ENCODE results near the gene PTCD1. TPM values are rescaled to one million over a fixed set of nuclear protein-coding genes. Genes with fewer than 3 reads are reported as not detected.

Gene PTCD1
- polyA plus RNA-seq, 1 donor (not counting 4 experiments of a cell fraction or from before 2014, with no cell fraction given) = 2.8 TPM

DNA sequence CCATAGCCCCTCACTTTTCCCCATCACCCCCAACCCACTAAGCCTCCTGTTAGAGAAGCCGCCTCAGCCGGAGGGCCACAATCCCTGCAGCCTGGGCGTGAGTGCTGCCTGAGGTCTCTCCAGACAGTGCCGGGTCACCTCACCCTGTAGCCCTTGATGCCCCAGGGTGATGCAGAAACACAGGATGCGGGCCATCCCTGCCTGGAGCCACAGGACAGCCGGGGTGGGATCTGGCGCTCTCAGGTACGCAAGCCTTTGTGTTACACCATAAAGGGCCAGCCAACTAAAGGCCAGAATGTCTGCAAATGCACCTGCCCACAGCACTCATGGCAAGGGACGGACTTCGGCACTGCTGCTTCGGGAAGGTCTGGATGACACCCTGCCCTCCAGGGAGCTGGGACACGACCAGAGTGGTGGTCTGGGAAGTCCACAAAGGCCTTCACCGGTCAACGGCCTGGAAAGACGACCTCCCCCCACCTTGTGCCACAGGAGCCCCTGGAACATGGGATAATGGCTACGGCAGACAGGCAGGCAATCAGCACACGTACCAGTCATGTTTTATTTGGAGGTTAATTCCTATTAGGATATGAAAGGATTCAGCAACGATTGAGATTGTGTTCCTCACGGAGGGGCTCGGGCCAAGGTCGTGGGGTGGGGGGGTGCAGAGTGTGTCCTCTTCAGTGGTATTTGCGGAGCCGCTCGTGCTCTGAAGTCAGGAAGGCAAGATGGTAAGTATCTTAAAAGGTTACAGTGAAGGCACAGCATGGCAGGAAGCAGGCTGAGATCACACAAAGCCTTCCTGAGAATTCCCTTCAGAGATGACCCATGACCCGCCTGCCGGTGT is 19.3 kb upstream of the PTCD1 start:
- Histone ChIP-seq H3K4me2 (ENCODE audit: control insufficient read depth, extremely low read depth, insufficient read depth, low read depth, low read length) (no peak overlapping the region), H3K27ac (ENCODE audit: control insufficient read depth, insufficient read depth, low read length) (no peak overlapping the region), H3K79me2 (ENCODE audit: control insufficient read depth, insufficient read depth, low read length) (peaks cover 65% of the 10 kb centered on the region), H3K9me3 (ENCODE audit: control insufficient read depth, low read depth, low read length) (no peaks in the 10 kb centered on the region), H3K36me3 (ENCODE audit: control insufficient read depth in 2 of 2, extremely low read depth in 1 of 2, insufficient read depth in 2 of 2, low read length in 2 of 2) (peaks cover 35 to 68% of the 10 kb centered on the region in 2 experiments), H3K9me1 (ENCODE audit: control insufficient read depth, extremely low read depth, insufficient read depth, low read length) (peaks cover 4% of the 10 kb centered on the region), H3K4me3 (ENCODE audit: control insufficient read depth in 2 of 3, extremely low read depth in 1 of 3, insufficient read depth in 2 of 3, low read depth in 1 of 3, low read length in 3 of 3) (no peak overlapping the region), H3K4me1 (ENCODE audit: control insufficient read depth, extremely low read depth, insufficient read depth, low read length) (peaks cover 12% of the 10 kb centered on the region), H4K20me1 (ENCODE audit: control insufficient read depth, extremely low read depth, insufficient read depth, low read length) (peaks cover 19% of the 10 kb centered on the region), H2AFZ (ENCODE audit: control insufficient read depth, low read length) (no peak overlapping the region), H3K9ac (ENCODE audit: control insufficient read depth, extremely low read depth, insufficient read depth, low read length) (no peak overlapping the region), H3K27me3 (ENCODE audit: control insufficient read depth, extremely low read depth, insufficient read depth, low read length) (no peaks in the 10 kb centered on the region)
- TF ChIP-seq CTCF (optimal IDR thresholded peaks at IDR 0.05 in 1 of 3, IDR thresholded peaks at IDR 0.05 in 1 of 3, conservative IDR thresholded peaks at IDR 0.05 in 1 of 3; ENCODE audit: extremely low read depth in 1 of 3, insufficient read depth in 2 of 3, low read length in 3 of 3) (no peak), EZH2 (IDR thresholded peaks at IDR 0.05; ENCODE audit: low read length) (no peak)
- DNase-seq (ENCODE audit: low read depth, low spot score) (no peak), FAIRE-seq (no peak)
- dilution Hi-C loops (cut with MboI; ENCODE audit: extremely low pct_ligation_motif_present, low sequenced_read_pairs) = no loop called here

GRCh38 chr7:99457050-99457649 is 18.6 kb upstream of the PTCD1 start:
- H3K27me3 ChIP-seq (ENCODE audit: control insufficient read depth, extremely low read depth, insufficient read depth, low read length) = no peaks in the 10 kb centered on the region
- no peak overlapping the region for H3K4me3 ChIP-seq (ENCODE audit: control insufficient read depth in 2 of 3, extremely low read depth in 1 of 3, insufficient read depth in 2 of 3, low read depth in 1 of 3, low read length in 3 of 3)
- peaks cover 4% of the 10 kb centered on the region for H3K9me1 ChIP-seq (ENCODE audit: control insufficient read depth, extremely low read depth, insufficient read depth, low read length)
- no peak overlapping the region for H3K27ac ChIP-seq (ENCODE audit: control insufficient read depth, insufficient read depth, low read length)
- DNase-seq (ENCODE audit: low read depth, low spot score) = no peak
- peaks cover 19% of the 10 kb centered on the region for H4K20me1 ChIP-seq (ENCODE audit: control insufficient read depth, extremely low read depth, insufficient read depth, low read length)
- peaks cover 12% of the 10 kb centered on the region for H3K4me1 ChIP-seq (ENCODE audit: control insufficient read depth, extremely low read depth, insufficient read depth, low read length)
- peaks cover 35 to 71% of the 10 kb centered on the region in 2 experiments for H3K36me3 ChIP-seq (ENCODE audit: control insufficient read depth in 2 of 2, extremely low read depth in 1 of 2, insufficient read depth in 2 of 2, low read length in 2 of 2)
- no peaks in the 10 kb centered on the region for H3K9me3 ChIP-seq (ENCODE audit: control insufficient read depth, low read depth, low read length)
- no peak for FAIRE-seq
- no peak for TF ChIP-seq CTCF (optimal IDR thresholded peaks at IDR 0.05 in 1 of 3, IDR thresholded peaks at IDR 0.05 in 1 of 3, conservative IDR thresholded peaks at IDR 0.05 in 1 of 3; ENCODE audit: extremely low read depth in 1 of 3, insufficient read depth in 2 of 3, low read length in 3 of 3)
- no peak for TF ChIP-seq EZH2 (IDR thresholded peaks at IDR 0.05; ENCODE audit: low read length)
- H3K4me2 ChIP-seq (ENCODE audit: control insufficient read depth, extremely low read depth, insufficient read depth, low read depth, low read length) = no peak overlapping the region
- dilution Hi-C loops (cut with MboI; ENCODE audit: extremely low pct_ligation_motif_present, low sequenced_read_pairs) = no loop called here
- no peak overlapping the region for H3K9ac ChIP-seq (ENCODE audit: control insufficient read depth, extremely low read depth, insufficient read depth, low read length)
- no peak overlapping the region for H2AFZ ChIP-seq (ENCODE audit: control insufficient read depth, low read length)
- H3K79me2 ChIP-seq (ENCODE audit: control insufficient read depth, insufficient read depth, low read length) = peaks cover 58% of the 10 kb centered on the region
